Esophagus squamous epithelium (tissue), 4 donors: ENCODE data around the gene TRIOBP.
"Not testable (repeated sequence)": the region's sequence is repeated elsewhere in the genome, so short reads cannot be mapped to it uniquely, and the experiment has no call there.

Experiments used
- POLR2A ChIP-seq, 4 donors: fragments of 450-650 bp; IDR thresholded peaks; one replicate each; pipeline ENCODE4 v1.6.1; 2017; ENCODE audit warnings: antibody characterized with exemption in 4 of 4, mild to moderate bottlenecking in 4 of 4, moderate library complexity in 3 of 4
- TF ChIP-seq, protein P1 (sequence below), 6 experiments: fragments of 450-650 bp in 4 of 6; fragments of 200-600 bp in 2 of 6; sonication (generic) in 2 of 6; IDR thresholded peaks; one replicate each; pipeline ENCODE4 v1.5.1; 2016 to 2019; ENCODE audit warnings: antibody characterized with exemption in 6 of 6, mild to moderate bottlenecking in 4 of 6, moderate library complexity in 4 of 6

DNA sequence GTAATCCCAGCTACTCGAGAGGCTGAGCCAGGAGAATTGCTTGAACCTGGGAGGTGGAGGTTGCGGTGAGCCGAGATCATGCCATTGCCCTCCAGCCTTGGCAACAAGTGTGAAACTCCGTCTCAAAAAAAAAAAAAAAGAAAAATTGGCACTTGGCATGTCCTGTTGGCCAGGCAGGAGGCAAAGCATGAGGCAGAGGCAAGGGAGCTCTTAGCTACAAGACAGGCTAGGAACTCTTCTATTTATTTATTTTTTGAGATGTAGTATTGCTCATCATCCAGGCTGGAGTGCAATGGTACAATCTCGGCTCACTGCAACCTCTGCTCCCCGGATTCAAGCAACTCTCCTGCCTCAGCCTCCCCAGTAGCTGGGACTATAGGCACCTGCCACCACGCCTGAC is 2.7 kb upstream of the TRIOBP start:
- TF ChIP-seq, protein P1, sequence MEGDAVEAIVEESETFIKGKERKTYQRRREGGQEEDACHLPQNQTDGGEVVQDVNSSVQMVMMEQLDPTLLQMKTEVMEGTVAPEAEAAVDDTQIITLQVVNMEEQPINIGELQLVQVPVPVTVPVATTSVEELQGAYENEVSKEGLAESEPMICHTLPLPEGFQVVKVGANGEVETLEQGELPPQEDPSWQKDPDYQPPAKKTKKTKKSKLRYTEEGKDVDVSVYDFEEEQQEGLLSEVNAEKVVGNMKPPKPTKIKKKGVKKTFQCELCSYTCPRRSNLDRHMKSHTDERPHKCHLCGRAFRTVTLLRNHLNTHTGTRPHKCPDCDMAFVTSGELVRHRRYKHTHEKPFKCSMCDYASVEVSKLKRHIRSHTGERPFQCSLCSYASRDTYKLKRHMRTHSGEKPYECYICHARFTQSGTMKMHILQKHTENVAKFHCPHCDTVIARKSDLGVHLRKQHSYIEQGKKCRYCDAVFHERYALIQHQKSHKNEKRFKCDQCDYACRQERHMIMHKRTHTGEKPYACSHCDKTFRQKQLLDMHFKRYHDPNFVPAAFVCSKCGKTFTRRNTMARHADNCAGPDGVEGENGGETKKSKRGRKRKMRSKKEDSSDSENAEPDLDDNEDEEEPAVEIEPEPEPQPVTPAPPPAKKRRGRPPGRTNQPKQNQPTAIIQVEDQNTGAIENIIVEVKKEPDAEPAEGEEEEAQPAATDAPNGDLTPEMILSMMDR (IDR thresholded peaks at IDR 0.05), result not testable (repeated sequence)
- not testable (repeated sequence) for TF ChIP-seq POLR2A (IDR thresholded peaks at IDR 0.05)
